BE2C (cell line): Measurements from ENCODE around the gene PLEKHG1.

Experiments used
- DNase-seq: peaks from one replicate; pipeline ENCODE4 v3.0.0-alpha.2; 2020
- H3K27me3 ChIP-seq: fragments of 250-450 bp; sonication (Bioruptor Pico); 2 replicates; pipeline ENCODE4 v1.5.1; 2020; ENCODE audit warnings: mild to moderate bottlenecking
- H3K36me3 ChIP-seq: fragments of 250-450 bp; sonication (Bioruptor Pico); 2 replicates; pipeline ENCODE4 v1.5.1; 2020; ENCODE audit warnings: mild to moderate bottlenecking
- H3K4me1 ChIP-seq: fragments of 250-450 bp; sonication (Bioruptor Pico); 2 replicates; pipeline ENCODE4 v1.5.1; 2020
- H3K4me3 ChIP-seq: 2 replicates; pipeline ENCODE4 v1.5.1; 2011; ENCODE audit warnings: low read depth, low read length
- H3K9me3 ChIP-seq: fragments of 250-450 bp; sonication (Bioruptor Pico); 2 replicates; pipeline ENCODE4 v1.5.1; 2020
- CTCF ChIP-seq: IDR thresholded peaks from 2 replicates; pipeline ENCODE4 v1.5.1; 2012; ENCODE audit warnings: mild to moderate bottlenecking, low read depth, low read length

The PLEKHG1 gene

GRCh38 chr6:150565945-150566344 lies 33.7 kb upstream of the PLEKHG1 start:
- no peak for TF ChIP-seq CTCF
- Histone ChIP-seq H3K9me3 (no peaks in the 10 kb centered on the region), H3K4me3 (no peak overlapping the region), H3K27me3 (no peaks in the 10 kb centered on the region), H3K4me1 (no peaks in the 10 kb centered on the region), H3K36me3 (no peaks in the 10 kb centered on the region)
- no peak for DNase-seq

GRCh38 chr6:150566486-150566885 lies 33.2 kb upstream of the PLEKHG1 start:
- no peaks in the 10 kb centered on the region for H3K36me3 ChIP-seq
- H3K27me3 ChIP-seq: no peaks in the 10 kb centered on the region
- DNase-seq: no peak
- no peaks in the 10 kb centered on the region for H3K4me1 ChIP-seq
- H3K4me3 ChIP-seq: no peak overlapping the region
- no peaks in the 10 kb centered on the region for H3K9me3 ChIP-seq
- no peak for TF ChIP-seq CTCF

DNA sequence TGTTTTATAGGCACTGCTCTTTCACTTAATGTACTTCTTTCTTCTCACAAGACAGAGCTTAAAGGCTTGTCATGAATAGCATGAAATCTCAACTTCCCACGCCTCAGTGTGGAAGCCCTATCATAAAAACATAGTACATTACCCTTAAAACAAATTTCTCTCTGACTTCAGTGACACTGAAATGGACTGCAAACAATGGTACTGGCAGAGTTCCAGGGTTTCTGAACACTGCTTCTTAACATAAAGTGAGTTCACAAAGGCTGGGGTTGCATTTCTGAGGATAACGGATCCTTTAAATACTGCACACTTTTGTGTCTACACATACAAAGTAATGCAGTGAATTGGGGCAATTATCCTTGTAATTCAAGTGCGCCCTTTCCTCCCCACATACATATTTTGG lies 32.3 kb upstream of the PLEKHG1 start:
- no peak overlapping the region for H3K4me3 ChIP-seq
- TF ChIP-seq CTCF: no peak

GRCh38 chr6:150567823-150568383 lies 31.8 kb upstream of the PLEKHG1 start:
- TF ChIP-seq CTCF: no peak
- no peak overlapping the region for H3K4me3 ChIP-seq
- no peaks in the 10 kb centered on the region for H3K9me3 ChIP-seq
- DNase-seq: no peak
- H3K36me3 ChIP-seq: no peaks in the 10 kb centered on the region
- H3K4me1 ChIP-seq: no peaks in the 10 kb centered on the region
- no peaks in the 10 kb centered on the region for H3K27me3 ChIP-seq

More for the DNA sequence above, 32.3 kb upstream of the PLEKHG1 start:
- Histone ChIP-seq H3K36me3 (no peaks in the 10 kb centered on the region), H3K27me3 (no peaks in the 10 kb centered on the region), H3K4me1 (no peaks in the 10 kb centered on the region), H3K9me3 (no peaks in the 10 kb centered on the region)
- DNase-seq: no peak

DNA sequence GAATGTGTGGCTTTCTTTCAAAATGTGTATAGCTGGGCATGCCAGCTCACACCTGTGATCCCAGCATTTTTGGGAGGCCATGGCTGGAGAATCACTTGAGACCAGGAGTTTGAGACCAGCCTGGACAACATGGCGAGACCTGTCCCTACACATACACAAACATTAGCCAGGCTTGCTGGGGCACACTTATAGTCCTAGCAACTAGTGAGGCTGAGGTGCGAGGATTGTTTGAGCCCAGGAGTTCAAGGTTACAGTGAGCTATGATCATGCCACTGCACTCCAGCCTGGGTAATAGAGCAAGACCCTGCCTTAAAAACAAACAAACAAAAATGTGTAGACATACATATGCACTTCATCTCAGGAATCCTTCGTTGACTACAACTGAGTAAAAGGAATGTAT lies 31.1 kb upstream of the PLEKHG1 start:
- Histone ChIP-seq H3K4me1 (no peaks in the 10 kb centered on the region), H3K27me3 (no peaks in the 10 kb centered on the region), H3K36me3 (no peaks in the 10 kb centered on the region), H3K9me3 (no peaks in the 10 kb centered on the region), H3K4me3 (no peak overlapping the region)
- no peak for TF ChIP-seq CTCF
- DNase-seq: no peak

- H3K9me3 ChIP-seq: no peaks in the 10 kb centered on the region
- no peaks in the 10 kb centered on the region for H3K27me3 ChIP-seq
- no peaks in the 10 kb centered on the region for H3K36me3 ChIP-seq
- no peak overlapping the region for H3K4me3 ChIP-seq
- TF ChIP-seq CTCF: no peak
- no peak for DNase-seq
- H3K4me1 ChIP-seq: no peaks in the 10 kb centered on the region
Observed at GRCh38 chr6:150569161-150569560, 30.5 kb upstream of the PLEKHG1 start.
